ENCODE data around the gene ARPP19. TPM values are rescaled to one million over a fixed set of nuclear protein-coding genes. Genes with fewer than 3 reads are reported as not detected.
"Not testable (repeated sequence)": the region's sequence is repeated elsewhere in the genome, so short reads cannot be mapped to it uniquely, and the experiment has no call there.

ARPP19 gene
- total and polyA plus RNA-seq, 9 of the 15 experiments (the other 6 are each of a cell fraction or from before 2014, with no cell fraction given) = 33.3 to 102 (median 60.5) TPM

DNA sequence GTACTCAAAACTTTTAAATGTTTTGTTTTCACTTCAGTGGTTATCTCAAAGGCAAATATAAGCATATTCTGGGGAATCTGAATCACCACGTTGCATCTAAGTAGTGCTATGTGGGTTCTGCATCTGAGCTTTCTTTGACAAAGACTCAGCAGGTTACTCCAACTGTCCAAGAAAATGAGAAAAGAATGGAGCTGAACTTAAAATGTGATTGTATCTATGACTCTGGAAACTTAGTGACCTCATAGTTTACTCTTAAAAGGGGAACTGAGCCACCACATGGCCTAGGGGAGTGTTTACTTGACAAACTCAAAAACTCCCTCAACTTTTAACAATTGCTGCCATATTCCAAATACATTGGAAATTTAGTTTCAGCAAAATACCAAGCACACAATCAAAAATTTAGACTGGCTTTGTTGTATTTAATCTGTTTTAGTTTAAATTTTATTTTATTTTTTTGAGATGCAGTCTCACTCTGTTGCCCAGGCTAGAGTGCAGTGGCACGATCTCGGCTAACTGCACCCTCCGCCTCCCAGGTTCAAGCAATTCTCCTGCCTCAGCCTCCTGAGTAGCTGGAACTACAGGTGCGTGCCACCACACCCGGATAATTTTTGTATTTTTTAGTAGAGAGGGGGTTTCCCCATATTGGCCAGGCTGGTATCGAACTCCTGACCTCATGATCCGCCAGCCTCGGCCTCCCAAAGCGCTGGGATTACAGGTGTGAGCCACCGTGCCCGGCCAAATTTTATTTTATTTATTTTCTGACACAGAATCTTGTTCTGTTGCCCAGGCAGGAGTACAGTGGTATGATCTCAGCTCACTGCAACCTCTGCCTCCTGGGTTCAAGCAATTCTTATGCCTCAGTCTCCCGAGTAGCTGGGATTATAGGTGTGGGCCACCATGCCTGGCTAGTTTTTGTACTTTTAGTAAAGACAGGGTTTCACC, 3.1 kb downstream of the ARPP19 start:
- intact Hi-C loops (cut with micrococcal nuclease) = loop anchor here (5.0 kb wide), 2 partner anchors 38 to 112 kb away; partner anchors contain the start of genes ATOSA and MYO5A
- BruUV-seq (replicated peaks); H3K4me3 ChIP-seq; H4K20me1 ChIP-seq (replicated peaks; ENCODE audit: control insufficient read depth, insufficient read depth, low read length); CTCF ChIA-PET (ENCODE audit: low intra/inter-chr PET ratio); FAIRE-seq; in situ Hi-C loops (cut with MboI); H3K9me3 ChIP-seq (replicated peaks; ENCODE audit: control insufficient read depth, insufficient read depth, low read depth, low read length); H3K9me1 ChIP-seq (ENCODE audit: control insufficient read depth, insufficient read depth, low read length); H2AFZ ChIP-seq (ENCODE audit: low read depth, low read length); H3K27me3 ChIP-seq (ENCODE audit: control insufficient read depth in 2 of 2, insufficient read depth in 2 of 2, low read length in 2 of 2): not testable (repeated sequence)
- H3K9ac ChIP-seq (ENCODE audit: insufficient read depth in 1 of 2, low read depth in 2 of 2, low read length in 2 of 2) = peak overlapping the region in 1 of 2 experiments; percentile 13; a peak in 1 of 4 replicates
- peaks cover 19% of the 10 kb centered on the region for H3K36me3 ChIP-seq (ENCODE audit: control insufficient read depth, insufficient read depth, low read length)
- ATAC-seq (peak; percentile 26), DNase-seq (ENCODE audit: extremely low read depth in 1 of 4, low spot score in 3 of 4) (peak in 2 of 4 experiments; percentile 25 to 52)
- H3K4me1 ChIP-seq (replicated peaks in 1 of 2; ENCODE audit: control insufficient read depth in 2 of 2, insufficient read depth in 2 of 2, low read length in 2 of 2) = peaks cover 10 to 13% of the 10 kb centered on the region in 2 experiments; a peak in 4 of 5 replicates
- H3K4me2 ChIP-seq (ENCODE audit: insufficient read depth, low read length) = peak overlapping the region; percentile 94
- 66% methylated on average over 11 of the region's 13 CpGs for WGBS (ENCODE audit: insufficient coverage, low coverage, missing lambda C conversion rate)
- H3K27ac ChIP-seq (ENCODE audit: extremely low read depth, low read depth, low read length) = peak overlapping the region; percentile 90
- POLR2A ChIA-PET = interaction anchor here (0.6 to 1.8 kb wide), 9 partner anchors 8 to 622 kb away, joined by 3 to 11 read pairs (median 7); no protein-coding TSS in a partner anchor
- H3K79me2 ChIP-seq (ENCODE audit: control insufficient read depth, insufficient read depth, low read length) = peaks cover 81% of the 10 kb centered on the region
- TF ChIP-seq, protein P1, sequence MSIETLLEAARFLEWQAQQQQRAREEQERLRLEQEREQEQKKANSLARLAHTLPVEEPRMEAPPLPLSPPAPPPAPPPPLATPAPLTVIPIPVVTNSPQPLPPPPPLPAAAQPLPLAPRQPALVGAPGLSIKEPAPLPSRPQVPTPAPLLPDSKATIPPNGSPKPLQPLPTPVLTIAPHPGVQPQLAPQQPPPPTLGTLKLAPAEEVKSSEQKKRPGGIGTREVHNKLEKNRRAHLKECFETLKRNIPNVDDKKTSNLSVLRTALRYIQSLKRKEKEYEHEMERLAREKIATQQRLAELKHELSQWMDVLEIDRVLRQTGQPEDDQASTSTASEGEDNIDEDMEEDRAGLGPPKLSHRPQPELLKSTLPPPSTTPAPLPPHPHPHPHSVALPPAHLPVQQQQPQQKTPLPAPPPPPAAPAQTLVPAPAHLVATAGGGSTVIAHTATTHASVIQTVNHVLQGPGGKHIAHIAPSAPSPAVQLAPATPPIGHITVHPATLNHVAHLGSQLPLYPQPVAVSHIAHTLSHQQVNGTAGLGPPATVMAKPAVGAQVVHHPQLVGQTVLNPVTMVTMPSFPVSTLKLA (conservative IDR thresholded peaks at IDR 0.05) = peak; percentile 75 to 77
- peak; percentile 36; the same call in 1 of the 2 replicates for TF ChIP-seq ARID1B (IDR thresholded peaks at IDR 0.05)
- TF ChIP-seq, protein P2, sequence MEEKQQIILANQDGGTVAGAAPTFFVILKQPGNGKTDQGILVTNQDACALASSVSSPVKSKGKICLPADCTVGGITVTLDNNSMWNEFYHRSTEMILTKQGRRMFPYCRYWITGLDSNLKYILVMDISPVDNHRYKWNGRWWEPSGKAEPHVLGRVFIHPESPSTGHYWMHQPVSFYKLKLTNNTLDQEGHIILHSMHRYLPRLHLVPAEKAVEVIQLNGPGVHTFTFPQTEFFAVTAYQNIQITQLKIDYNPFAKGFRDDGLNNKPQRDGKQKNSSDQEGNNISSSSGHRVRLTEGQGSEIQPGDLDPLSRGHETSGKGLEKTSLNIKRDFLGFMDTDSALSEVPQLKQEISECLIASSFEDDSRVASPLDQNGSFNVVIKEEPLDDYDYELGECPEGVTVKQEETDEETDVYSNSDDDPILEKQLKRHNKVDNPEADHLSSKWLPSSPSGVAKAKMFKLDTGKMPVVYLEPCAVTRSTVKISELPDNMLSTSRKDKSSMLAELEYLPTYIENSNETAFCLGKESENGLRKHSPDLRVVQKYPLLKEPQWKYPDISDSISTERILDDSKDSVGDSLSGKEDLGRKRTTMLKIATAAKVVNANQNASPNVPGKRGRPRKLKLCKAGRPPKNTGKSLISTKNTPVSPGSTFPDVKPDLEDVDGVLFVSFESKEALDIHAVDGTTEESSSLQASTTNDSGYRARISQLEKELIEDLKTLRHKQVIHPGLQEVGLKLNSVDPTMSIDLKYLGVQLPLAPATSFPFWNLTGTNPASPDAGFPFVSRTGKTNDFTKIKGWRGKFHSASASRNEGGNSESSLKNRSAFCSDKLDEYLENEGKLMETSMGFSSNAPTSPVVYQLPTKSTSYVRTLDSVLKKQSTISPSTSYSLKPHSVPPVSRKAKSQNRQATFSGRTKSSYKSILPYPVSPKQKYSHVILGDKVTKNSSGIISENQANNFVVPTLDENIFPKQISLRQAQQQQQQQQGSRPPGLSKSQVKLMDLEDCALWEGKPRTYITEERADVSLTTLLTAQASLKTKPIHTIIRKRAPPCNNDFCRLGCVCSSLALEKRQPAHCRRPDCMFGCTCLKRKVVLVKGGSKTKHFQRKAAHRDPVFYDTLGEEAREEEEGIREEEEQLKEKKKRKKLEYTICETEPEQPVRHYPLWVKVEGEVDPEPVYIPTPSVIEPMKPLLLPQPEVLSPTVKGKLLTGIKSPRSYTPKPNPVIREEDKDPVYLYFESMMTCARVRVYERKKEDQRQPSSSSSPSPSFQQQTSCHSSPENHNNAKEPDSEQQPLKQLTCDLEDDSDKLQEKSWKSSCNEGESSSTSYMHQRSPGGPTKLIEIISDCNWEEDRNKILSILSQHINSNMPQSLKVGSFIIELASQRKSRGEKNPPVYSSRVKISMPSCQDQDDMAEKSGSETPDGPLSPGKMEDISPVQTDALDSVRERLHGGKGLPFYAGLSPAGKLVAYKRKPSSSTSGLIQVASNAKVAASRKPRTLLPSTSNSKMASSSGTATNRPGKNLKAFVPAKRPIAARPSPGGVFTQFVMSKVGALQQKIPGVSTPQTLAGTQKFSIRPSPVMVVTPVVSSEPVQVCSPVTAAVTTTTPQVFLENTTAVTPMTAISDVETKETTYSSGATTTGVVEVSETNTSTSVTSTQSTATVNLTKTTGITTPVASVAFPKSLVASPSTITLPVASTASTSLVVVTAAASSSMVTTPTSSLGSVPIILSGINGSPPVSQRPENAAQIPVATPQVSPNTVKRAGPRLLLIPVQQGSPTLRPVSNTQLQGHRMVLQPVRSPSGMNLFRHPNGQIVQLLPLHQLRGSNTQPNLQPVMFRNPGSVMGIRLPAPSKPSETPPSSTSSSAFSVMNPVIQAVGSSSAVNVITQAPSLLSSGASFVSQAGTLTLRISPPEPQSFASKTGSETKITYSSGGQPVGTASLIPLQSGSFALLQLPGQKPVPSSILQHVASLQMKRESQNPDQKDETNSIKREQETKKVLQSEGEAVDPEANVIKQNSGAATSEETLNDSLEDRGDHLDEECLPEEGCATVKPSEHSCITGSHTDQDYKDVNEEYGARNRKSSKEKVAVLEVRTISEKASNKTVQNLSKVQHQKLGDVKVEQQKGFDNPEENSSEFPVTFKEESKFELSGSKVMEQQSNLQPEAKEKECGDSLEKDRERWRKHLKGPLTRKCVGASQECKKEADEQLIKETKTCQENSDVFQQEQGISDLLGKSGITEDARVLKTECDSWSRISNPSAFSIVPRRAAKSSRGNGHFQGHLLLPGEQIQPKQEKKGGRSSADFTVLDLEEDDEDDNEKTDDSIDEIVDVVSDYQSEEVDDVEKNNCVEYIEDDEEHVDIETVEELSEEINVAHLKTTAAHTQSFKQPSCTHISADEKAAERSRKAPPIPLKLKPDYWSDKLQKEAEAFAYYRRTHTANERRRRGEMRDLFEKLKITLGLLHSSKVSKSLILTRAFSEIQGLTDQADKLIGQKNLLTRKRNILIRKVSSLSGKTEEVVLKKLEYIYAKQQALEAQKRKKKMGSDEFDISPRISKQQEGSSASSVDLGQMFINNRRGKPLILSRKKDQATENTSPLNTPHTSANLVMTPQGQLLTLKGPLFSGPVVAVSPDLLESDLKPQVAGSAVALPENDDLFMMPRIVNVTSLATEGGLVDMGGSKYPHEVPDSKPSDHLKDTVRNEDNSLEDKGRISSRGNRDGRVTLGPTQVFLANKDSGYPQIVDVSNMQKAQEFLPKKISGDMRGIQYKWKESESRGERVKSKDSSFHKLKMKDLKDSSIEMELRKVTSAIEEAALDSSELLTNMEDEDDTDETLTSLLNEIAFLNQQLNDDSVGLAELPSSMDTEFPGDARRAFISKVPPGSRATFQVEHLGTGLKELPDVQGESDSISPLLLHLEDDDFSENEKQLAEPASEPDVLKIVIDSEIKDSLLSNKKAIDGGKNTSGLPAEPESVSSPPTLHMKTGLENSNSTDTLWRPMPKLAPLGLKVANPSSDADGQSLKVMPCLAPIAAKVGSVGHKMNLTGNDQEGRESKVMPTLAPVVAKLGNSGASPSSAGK (IDR thresholded peaks at IDR 0.05) = peak; percentile 78
- TF ChIP-seq FOXK2 (conservative IDR thresholded peaks at IDR 0.05 in 1 of 2, IDR thresholded peaks at IDR 0.05 in 1 of 2; ENCODE audit: low read depth in 2 of 2) = peak in 1 of 2 experiments; percentile 77; a peak in 1 of 4 replicates
- peak; percentile 86 for TF ChIP-seq JUND (IDR thresholded peaks at IDR 0.05; ENCODE audit: borderline replicate concordance, low read depth, low read length)
- peak; percentile 91 for TF ChIP-seq JUND (tag; IDR thresholded peaks at IDR 0.05; ENCODE audit: borderline replicate concordance, low read depth, low read length)
